CD4-positive, alpha-beta T cell treated with Interferon alpha-2 for 1 hour (primary cell): ENCODE measurements around the gene CD24.

ENCODE experiments used
- DNase-seq, 2 donors: peaks; one replicate each; pipeline ENCODE4 v3.0.0-alpha.2; 2020 to 2022

The CD24 gene

GRCh38 chr6:106967936-106968555 lies 6.5 kb downstream of the CD24 start:
- no peak for DNase-seq

- no peak for DNase-seq
Measured at GRCh38 chr6:106966671-106967640, 7.6 kb downstream of the CD24 start.

DNA sequence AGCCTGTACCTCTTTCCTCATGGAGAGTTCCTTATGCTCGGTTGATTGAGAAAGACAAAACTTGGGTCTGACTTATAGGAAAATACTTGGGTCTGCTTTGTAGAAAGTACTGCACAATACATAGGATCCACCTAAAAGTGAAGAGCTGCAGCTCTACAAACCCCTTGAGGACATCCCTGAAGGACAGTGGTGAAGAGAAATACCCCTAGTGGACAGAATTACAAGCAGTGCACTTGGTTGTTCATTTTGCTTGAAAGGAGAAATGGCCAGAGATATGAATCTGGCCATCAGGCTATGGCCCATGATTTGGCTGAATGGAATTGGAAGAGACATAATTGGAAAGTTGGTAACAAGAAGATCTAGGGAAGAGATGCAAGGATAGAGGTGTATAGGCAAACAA lies 8.3 kb downstream of the CD24 start:
- DNase-seq: no peak

- DNase-seq: no peak
Measured at GRCh38 chr6:106964954-106965353, 9.6 kb downstream of the CD24 start.

DNA sequence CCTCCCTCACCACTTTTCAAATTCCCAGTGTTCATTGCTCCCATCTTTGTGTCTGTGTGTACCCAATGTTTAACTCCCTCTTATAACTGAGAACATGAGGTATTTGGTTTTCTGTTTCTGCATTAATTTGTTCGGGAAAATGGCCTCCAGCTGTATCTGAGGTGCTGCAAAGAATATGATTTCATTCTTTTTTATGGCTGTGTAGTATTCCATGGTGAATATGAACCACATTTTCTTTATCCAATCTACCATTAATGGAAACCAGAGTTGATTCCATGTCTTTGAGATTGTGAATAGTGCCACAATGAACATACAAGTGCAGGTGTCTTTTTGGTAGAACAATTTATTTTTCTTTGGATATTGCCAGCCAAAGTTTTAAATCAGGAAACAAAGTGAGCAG lies 10.4 kb downstream of the CD24 start:
- no peak for DNase-seq

DNA sequence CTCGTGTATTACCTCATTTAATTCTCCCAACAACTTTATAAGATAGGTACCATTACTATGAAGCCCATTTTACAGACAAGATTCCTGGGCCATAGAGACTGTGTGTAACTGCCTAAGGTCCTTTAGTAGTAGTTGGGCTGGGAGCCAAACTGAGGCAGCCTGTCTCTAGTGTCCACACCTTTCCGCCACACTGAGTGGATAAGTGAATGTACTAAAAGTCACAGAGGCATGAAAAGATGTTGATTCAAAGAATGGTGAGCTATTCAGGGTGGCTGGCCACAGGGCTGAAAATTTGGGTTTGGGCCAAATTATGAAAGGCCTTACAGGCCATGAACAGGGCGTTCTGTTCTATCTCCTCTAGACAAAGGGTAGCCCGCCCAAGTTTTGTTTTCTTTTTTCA lies 11.0 kb downstream of the CD24 start:
- no peak for DNase-seq

DNA sequence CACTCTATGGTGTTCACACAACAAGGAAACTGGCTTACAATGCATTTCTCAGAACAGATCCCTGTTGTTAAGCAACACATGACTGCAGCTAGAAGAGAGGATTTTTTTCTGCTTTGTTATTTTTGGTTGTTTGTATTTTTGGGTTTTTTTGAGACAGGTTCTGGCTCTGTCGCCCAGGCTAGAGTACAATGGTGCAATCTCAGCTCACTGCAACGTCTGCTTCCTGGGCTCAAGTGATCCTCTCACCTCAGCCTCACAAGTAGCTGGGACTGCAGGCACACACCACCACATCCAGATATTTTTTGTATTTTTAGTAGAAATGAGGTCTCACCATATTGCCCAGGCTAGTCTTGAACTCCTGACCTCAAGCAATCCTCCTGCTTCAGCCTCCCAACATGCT lies 12.7 kb downstream of the CD24 start:
- DNase-seq: no peak

DNA sequence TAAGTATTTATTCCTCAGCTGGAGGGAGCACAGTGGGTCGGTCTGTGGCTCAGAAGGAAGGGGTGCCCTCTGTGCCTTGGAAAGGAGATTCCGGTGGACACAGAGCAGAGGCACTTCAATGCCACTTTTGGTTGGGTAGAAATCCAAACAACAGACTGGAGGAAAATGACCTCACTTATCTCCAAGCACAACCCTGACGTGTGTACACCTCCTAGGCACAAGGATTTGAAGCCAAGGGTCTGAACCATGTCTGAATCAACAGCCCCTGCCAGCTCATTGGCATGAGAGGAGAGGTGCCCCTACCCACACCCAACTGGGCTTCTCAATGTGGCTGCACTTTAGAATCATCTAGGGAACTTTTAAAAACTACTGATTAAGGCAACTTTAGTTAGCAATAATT lies 13.4 kb downstream of the CD24 start:
- DNase-seq: no peak

- DNase-seq: no peak
Measured at GRCh38 chr6:106959985-106960384, 14.5 kb downstream of the CD24 start.

DNA sequence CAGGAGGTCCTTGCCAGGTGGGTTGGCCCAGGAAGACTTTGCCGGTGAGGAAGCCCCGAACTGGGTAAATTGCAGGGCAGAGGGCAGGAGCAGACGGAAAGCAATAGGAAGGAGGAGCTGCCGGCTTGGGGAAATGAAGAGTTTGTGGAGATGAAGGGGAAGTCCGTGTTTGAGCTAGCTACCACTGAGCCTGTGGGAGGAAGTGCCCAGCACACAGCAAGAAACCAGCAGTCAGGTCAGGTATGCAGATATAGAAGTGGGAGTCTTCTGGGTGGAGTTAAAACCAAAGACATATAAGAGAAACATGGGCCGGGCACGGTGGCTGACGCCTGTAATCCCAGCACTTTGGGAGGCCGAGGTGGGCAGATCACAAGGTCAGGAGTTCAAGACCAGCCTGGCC lies 34.7 kb downstream of the CD24 start:
- peak in 1 of 2 donors; percentile 2 for DNase-seq

DNA sequence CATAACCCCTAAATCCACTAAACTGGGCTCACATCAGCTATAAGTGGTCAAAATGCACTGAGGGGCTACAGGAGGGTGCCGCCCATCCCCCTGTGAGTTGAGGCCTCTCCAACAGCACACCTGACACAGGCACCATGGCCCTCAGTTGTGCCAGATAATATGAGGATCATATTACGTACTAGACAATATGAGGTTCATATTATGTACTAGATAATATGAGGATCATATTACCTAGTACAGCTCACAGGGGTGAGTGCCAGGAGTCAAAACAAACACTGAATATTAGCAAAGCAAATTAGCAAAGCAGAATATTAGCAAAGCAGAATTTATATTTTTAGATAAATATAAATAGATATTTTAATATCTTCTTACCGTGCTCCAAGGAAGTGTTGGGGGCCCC lies 35.3 kb downstream of the CD24 start:
- DNase-seq: no peak

DNA sequence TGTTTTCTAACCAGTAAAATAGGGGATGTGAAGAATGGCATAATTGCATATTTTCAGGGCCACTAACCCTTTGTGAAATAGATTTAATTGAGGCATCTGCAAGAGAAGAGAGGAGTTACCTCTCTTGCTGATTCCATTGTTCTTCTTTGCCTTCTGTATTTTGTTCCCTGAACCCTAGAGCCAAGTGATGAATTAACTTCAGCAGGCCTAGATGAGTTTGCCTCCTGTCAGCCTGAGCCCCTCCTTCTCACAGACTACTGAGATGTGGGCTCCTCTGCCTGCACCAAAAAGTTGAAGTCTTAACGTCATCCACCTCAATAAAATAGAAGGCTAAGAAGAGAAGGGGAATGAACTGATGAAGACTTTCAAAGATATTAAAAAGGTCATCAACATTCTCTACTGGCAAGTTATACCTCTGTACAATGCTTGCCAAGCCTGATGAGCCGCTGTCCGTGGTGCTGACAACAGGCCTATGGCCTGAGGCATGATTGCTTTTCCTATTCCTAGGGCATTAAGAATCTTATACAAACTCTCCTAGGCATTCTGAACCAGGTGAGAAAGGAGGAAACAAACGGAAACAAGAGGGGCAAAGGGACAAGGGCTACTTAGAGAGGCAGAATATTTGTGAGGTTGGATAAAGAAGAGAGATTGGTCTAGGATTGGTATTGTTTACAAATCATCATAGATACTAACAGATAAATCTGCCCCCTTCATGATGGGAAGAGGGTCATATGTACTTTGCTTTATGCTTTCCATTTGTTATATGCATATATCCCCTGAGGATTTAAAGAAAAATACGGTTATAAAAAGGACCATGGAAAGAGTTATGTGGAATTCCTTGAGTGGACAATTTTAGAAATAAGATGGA lies 46.8 kb downstream of the CD24 start:
- DNase-seq: no peak

- no peak for DNase-seq
Measured at GRCh38 chr6:106925948-106926347, 48.6 kb downstream of the CD24 start.

- no peak for DNase-seq
Measured at GRCh38 chr6:106924694-106925523, 49.6 kb downstream of the CD24 start.

- no peak for DNase-seq
Measured at GRCh38 chr6:106922626-106923025, 51.9 kb downstream of the CD24 start.
